ENCODE data around the gene NDUFAF7.
"Not testable (repeated sequence)": the region's sequence is repeated elsewhere in the genome, so short reads cannot be mapped to it uniquely, and the experiment has no call there.

Gene NDUFAF7

DNA sequence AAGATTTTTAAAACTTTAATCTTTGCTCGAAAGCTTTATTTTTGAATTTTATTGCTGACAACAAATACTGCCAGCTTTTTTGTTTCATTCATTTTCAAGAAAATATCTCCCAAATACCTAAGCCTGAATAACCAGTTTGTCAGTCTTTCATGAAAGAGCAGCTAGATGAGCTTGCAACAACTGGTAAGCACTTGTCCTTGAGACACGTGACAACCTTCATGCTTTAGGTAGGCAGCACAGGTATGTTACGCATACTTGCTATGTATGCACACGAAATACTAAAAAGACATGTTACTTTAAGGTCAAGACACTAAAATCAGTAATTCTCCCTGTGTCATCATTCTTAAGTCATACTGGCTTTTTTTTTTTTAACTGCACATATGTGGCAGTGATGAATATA, 12.4 kb upstream of the NDUFAF7 start:
- no peak for DNase-seq

DNA sequence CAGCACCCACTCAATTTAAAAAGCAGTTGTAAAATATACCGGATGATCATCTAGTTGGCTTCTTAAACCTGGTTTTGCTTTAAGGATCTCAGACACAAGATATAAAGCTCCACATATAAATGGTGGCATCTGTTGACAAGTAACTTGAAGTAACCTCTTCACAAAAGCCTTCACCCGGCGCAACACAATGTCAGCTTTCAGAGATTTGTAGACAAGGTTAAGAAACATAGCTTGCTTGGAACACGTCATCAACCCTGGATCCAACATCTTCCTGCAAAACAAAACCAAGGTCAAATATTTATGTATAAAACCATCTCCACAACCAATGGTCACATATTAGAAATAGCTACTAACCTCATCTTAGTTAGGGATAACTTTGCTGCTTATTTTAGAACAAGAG, 8.3 kb upstream of the NDUFAF7 start:
- no peak for DNase-seq

DNA sequence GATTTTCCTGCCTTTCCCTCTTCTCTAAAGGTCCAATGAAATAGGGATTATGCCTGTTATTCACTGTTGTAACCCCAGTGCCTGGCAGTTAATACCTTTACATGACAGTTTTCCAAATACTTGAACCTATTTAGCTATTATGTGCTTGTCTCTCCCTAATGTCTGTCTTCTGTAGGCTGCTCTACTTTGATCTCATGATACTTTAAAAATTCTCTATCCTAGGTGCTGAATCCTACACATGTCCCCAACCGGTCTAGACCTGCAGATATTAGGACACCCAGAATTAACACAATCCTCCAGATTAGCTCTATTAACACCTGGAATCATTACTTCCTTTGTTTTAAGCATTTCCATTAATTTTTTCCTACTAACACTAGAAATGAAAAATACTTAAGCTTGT, 7.4 kb upstream of the NDUFAF7 start:
- DNase-seq = no peak

DNA sequence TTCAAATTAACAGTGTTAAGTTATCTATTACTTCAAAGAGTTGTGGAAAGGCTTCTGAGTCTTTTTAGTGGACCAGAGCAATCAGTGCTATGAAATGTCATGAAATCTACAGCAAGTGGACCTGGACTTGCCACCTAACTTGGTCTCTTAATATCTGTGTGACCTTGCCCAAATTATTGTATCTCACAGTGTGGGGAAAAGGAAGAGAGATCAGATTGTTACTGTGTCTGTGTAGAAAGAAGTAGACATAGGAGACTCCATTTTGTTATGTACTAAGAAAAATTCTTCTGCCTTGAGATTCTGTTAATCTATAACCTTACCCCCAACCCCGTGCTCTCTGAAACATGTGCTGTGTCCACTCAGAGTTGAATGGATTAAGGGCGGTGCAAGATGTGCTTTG, 6.3 kb upstream of the NDUFAF7 start:
- not testable (repeated sequence) for DNase-seq

DNA sequence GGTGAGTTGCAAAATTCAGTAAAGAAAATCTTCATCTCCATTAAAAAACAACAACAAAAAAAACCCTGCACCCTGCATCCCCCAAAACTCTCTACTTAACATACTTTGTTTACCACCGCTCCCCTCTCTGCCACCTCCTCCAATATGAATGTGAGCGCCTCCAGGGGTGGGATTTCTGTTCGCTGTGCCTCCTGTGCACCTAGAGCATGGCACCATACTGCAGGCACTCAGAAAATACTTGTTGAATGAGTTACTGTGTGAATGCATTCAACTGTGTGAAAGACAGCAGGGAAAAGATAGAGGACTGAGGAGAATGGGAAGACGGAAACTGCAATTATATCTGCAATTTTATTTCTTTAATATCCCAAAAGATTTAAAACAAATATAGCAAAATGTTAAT, 4.6 kb upstream of the NDUFAF7 start:
- no peak for DNase-seq

DNA sequence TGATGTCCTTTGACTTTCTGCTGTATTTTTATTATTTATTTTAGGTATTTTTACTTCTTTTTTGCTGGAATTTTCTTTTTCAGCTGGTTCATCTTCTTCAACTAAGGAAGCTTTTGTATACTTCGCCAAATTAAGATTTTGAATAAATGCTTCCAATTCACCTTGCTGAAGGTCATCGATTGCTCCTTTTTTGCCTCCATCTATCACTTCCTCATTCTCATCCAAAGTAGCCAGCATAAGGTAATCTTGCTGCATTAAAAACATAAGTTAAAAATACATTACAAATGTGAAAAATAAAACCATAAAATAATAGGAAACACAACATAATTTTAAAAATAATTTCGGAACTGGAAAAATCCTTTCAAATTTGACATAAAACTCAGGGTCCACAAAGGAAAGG, 2.7 kb upstream of the NDUFAF7 start:
- DNase-seq = no peak

DNA sequence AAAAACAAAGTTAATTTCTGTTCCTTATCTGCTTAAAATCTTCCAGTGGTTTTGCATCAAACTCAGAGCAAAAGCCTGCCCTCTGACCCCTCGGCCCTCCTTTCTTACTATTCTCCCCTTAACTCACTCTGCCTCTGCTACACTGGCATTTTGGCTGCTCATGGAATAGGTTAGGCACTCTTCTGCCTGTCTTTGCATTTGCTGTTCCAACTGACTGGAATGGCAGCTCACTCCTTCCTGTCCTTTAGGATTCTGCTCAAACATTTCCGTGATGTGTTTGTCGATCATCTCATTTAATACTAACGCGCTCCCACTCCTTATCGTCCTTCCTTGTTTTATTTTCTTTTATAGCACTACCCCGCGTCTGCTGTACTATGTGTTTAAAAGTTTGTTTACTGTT, 877 bp upstream of the NDUFAF7 start:
- DNase-seq = no peak

DNA sequence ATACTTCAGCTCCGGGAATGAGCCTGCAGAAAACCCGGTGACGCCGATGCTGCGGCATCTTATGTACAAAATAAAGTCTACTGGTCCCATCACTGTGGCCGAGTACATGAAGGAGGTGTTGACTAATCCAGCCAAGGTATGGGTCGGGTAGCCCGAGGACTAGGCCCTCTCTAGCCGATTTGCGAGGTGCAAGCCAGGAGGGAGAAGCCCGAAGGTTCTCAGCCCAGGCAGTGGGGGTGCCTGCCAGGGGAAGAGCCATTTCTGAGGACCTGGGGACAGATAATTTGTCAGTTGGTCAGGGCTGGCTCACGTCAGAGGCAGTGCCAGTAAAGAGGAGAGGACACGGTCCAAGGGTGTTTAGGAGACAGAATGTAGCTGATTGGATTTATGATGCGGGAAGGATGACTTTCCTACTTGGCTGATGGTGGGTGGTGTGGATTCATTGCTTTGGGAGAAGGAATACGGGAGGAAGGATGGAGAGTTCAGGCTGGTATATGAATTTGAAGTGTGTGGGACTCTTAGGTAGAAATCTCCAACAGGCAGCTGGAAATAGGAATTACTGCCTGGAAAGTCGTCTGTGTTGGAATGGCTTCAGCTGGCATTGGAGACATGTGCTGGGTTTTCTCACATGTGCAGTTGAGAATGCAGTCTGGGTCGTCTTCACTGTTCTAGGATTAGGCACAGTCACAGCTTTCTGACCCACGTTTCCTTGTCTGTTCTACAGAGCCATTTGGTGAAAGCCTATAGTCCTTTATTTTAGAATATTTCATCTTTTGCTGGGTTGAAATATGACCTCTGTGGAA, 874 bp downstream of the NDUFAF7 start:
- DNase-seq = no peak

DNA sequence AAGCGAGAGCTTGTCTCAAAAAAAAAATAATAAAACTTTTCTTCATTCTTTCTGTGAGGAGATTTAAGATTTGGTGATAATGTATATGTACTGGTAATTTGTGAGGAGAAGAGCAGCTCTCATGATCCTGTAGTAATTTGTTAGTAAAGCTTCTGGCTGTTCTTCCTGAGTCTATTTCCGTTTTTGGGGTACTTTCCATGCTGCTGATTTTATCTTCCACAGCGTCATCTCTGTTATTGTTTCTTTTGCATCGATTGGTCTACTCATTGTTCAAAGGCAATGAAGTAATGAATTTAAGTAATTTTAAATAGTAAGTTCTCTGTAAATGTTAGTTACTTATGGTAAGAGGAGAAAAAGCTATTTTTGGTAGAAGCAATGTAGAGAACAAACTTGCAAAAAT, 12.0 kb downstream of the NDUFAF7 start:
- DNase-seq = no peak

DNA sequence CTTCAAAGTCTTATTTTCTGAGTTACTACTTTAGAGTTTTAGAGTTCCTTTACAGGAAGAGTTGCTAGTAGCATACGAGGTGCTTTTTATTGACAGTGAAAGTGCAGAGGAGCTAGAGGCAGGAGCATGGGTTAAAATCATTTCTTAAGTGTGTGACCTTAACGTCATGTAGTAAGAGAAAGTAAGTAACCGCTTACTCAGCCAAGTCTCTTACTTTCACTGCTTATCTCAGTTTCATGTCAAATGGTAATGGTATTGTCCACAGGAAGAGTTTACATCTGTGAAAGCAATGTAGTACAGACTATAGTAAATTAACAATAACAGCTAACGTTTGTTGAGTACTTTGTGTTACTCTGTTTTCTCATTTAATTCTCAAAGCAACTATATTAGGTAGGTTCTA, 12.6 kb downstream of the NDUFAF7 start:
- no peak for DNase-seq

DNA sequence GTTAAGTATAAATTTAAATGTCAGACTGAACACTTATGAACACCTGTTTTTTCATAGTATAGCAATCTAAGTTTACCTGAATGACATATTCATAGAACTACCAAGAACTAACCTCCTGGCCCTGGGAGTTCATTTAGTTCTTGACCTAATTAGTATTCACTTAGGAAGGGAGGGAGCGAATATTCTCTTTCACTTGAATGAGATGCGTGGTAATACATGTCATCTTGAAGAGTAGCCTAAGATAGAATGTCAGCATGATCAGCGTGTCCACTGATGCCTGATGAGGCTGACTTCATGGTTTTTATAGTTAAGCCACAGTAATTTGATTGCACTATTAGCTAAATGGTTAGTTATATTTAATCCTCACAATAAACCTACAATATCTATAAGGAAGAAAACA, 13.3 kb downstream of the NDUFAF7 start:
- no peak for DNase-seq

DNA sequence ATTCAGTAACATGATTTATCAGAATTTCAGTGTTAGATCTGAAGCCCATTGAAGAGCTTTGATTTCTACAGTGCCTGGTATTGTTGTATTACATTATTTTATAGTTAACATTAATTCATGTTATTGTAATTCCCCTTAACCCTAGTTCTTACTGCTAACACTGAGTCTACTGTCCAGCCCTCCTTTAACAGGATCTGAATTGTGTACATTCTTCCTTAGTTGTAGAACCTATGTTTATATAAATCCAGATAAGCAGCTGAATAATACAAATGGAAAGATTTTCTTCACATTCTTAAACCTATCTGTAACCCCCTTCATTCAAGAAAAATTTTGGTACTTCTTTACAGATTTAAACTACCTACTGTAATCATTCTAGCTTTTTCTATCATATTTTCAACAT, 14.7 kb downstream of the NDUFAF7 start:
- no peak for DNase-seq

DNA sequence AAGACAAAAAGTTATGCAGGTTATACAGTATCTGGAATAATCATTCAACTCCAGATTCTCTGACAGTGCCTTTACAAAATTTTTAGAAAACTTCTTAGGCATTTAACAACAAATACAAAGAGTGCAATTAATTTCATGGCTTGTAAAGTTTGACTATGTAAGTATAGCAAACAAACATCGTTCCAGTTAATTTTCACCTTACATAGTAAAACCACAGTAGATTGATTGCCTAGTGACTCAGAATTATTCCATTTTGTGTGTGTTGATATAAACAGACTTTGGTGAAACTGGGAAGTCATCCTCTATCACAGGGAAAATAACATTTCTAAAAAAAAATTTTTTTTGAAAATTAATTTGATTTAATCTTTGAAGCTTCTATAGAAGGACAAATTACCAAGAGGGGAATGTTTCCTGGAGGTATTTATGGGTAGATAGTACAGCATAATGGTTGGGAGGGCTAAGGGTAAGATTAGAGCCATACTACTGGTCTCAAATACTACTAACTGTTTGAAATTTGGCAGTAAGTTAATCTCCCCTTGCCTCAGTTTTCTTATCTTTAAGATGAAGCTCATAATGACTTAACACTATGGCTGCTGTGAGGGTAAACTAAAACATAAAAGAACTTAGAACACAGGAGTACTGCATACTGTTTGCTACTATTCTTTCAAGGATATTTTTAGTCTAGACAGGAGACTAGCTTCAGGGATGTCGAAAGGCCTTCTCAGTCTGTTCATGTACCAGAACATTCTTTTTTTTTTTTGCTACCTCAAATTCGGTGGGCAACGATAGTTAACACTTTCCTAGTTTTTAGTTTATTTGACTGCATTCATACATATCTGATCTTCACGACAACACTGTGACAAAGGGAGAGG, 19.6 kb downstream of the NDUFAF7 start:
- DNase-seq = no peak

DNA sequence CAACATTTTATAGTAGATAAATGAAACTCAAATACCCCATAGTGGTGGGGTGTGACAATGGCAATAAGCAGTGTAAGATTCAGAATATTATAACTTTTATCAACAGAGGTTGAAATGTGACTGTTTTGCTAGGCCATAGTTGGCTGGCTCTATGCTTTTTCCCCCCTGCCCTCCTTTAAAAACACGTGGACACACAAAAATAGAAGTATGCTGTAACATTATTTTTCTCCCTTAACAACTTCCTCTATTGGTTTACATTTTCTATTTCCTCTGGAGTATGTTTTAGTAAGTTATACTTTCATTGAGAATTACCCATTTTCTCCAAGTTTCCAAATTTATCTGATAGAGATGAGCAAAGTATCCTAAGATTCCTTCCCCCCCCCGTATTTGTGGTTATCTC, 31.1 kb downstream of the NDUFAF7 start:
- no peak for DNase-seq

DNA sequence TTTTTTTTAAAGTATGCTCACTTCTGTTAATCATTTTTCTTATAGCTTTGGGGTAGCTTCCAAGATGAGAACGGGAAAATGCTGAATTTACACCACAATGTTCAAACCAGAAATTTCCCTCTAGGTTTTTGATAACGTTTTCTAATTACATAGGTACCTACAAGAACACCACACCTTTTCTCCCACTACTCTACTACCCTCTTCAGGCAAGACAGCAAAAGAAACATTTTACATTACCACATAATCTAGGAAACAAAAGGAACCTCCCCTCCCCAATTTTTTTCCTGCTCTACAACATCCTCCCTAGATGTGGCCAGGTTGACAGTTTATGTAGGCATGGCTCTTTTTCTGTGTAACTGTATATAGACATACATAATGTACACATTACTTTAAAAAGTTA, 32.4 kb downstream of the NDUFAF7 start:
- no peak for DNase-seq

DNA sequence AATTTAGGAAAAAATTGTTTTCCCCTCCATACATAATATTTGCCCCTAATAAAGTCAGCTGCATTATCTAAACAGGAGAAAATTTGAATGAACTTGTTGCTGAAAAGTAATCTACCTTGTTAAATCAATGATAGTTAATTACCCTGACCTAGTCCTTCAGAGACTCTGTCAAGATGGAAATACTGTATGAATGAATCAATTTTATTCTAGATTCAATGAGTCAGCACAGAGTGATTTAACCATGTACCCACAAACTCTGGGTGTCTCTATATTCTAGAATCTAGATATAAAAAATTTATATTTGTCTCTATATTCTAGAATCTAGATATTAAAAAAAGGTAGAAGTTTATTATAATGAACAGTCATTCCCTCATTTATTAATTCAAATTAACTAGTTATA, 36.2 kb downstream of the NDUFAF7 start:
- no peak for DNase-seq

DNA sequence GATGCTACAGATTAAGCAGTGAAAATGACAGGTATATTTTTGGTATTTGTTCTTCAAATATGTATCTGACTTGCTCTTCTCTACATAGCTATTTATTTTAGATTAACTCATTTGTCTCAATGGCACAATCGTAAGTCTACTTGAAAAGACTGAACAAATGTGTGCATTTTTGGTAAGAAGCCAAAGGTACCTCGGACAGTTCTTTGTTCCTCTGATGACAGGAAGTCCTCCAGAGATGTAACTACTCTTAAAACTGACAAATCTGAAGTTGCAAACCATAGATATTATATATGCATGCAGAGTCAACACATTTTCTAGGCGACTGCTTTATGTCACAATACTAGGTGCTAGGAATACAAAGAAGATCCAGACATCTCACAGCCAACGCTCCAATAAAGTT, 36.7 kb downstream of the NDUFAF7 start:
- DNase-seq = no peak

DNA sequence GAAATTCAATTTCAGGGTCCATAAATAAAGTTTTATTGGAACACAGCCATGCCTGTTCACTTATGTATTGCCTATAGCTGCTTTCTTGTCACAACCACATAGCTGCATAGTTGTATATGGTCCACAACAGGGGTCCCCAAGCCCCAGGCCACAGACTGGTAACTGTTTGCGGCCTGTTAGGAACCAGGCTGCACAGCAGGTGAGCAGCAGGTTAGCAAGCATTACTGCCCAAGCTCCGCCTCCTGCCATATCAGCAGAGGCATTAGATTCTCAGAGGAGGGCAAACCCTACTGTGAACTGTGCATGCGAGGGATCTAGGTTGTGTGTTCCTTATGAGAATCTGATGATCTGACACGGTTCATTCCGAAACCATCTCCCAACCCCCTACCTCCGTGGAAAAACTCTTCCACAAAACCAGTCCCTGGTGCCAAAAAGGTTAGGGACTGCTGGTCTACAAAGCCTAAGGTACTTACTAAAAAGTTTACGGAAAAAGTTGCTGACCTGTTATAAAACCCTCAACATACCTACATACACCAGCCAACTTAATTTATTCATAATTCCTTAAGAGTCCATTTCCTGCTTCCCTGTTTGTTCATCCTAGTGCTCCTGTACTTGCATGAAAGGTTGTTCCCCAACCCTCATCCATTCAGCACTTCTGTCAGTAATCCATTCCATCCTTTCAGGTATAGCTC, 40.1 kb downstream of the NDUFAF7 start:
- no peak for DNase-seq

DNA sequence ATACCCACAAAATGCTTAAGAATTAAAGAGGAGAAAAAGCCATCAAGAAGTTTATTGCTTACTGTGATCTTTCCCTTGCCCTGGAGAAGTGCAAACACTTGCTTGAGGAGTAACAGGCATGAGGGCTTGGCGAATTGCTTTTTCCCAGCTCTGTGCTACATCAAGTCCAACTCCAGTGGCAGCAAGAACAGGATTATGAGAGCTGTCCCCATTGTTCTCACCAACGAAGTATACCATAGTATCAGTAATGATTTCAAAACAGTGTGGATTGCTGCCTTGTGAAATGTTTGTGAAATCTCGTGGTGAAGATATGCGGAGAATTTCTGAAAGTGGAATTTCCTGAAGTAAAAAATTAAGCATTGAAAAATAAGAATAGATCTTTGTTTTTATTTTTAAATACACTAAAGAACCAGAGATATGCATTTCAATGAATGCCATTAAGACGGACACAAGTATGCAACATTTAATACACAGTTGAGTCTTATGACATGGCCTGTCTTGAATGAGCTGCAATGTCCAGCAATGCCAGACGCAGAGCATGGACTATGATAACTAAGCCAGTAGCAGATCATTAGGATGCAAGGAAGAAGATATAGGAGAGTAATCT, 43.0 kb downstream of the NDUFAF7 start:
- no peak for DNase-seq

DNA sequence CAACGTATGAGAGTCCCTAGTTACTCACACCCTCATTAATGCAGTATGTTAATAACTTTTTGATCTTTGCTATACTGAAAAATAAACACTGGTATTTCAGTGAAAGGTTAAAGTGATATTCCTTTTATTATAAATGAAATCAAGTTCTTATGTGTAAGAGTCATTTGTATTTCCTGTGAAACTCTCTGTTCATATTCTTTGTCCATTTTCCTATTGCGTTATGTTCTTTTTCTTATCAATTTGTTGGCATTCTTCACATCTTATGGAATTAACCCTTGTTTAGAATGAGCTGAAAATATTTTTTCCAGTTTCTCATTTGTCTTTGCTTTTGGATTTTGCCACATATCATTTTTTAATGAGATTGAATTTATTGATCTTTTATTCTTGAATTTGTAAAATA, 44.8 kb downstream of the NDUFAF7 start:
- no peak for DNase-seq

DNA sequence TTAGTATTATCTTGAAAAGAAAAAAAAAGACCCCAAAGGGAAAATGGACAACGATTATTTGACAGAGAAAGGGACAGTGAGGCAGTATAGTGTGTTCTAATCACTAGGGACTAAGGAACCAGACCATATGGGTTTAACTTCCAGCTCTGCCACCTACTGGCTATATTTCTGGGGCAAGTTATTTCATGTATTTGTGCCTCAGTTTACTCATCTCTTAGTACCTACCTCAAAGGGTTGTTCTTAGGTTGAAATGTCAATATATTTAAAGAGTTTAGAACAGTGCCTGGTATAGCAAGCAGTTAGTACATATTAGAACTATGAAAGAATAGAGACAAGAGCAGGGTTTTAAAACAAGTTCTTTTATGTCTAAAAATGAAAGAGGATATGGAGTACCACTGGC, 50.5 kb downstream of the NDUFAF7 start:
- no peak for DNase-seq

DNA sequence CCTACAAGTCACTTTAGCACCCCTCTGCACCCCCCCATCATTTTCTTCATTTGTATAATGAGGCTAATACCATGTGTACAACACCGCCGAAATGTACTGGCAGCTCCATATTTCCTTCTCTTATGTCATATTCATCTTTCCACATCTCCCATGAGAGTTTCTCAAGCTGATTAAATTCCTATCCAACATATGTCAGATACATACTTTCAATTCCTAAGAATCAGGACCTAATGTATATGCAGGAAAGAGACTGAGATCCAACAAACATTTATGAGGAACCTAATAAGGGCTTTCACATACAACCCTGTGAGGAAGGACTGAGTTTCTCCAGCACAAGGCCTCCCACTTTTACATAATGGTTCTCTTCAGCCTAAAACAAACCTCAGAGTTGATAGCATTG, 51.3 kb downstream of the NDUFAF7 start:
- no peak for DNase-seq

DNA sequence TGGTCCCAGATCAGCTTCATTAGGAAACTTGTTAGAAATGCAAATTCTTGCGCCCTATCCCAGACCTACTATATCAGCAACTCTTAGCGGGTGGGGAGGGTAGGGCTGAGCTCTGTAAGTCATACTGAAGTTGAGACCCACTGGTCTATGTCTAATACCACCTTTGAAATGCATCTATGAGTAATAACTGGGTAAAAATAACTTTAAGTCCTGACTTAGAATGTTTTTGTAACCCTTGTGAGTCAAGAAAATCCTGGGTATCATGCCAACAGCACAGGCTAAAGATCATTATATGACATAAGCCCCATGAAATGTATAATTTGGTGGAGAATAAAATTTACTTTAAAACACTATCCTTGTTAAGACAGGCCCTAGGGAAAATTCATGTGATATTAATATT, 51.7 kb downstream of the NDUFAF7 start:
- no peak for DNase-seq
